ENCODE data around the gene ARAP1. TPM values are rescaled to one million over a fixed set of nuclear protein-coding genes. Genes with fewer than 3 reads are reported as not detected.

The ARAP1 gene
- total and polyA plus RNA-seq, 2 of the 8 experiments (the other 6 are each of a cell fraction or from before 2014, with no cell fraction given): 25.7 to 61.6 TPM

DNA sequence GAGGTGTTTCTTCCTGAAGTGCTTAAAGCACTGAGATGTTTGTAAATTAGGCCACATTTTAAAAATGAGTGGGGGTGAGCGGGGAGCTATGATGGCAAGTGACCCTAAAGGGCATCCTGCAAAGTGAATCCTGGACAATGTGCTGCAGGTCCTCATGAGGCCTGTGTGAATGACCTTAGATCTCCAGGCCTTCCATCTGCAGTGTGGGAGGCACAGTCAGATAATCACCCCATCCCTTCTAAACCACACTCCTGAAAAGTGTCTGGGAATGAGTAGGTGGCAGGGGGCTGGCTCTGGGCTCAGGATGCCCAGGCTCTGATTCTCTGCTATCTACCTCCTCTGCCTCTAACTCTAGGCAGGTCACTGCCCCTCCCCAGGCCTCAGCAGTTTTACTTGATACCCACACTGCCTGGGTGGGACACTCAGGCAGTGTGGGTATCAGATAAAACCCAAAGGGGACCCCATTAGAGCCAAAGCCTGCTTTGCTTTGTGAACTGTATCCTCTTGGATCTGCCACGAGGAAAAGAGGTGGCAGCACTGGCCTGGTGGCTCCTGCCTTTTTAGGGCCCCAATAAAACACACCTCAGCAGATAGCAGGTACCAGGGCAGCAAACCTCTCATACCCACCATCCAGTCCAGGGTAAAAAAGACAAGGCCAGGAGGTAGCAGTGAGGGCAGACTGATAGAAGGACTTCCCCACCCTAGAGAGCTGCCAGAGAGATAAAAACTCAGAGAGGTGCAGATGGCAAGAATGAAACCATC is 31.1 kb upstream of the ARAP1 start:
- peak overlapping the region in 1 of 2 experiments; percentile 88; a peak in 1 of 4 replicates for H3K4me2 ChIP-seq (ENCODE audit: insufficient read depth in 1 of 2, low read depth in 2 of 2, low read length in 2 of 2)
- TF ChIP-seq TCF12 (IDR thresholded peaks at IDR 0.05; ENCODE audit: low read depth, low read length) (no peak), SIN3A (conservative IDR thresholded peaks at IDR 0.05 in 1 of 2, IDR thresholded peaks at IDR 0.05 in 1 of 2; ENCODE audit: low read depth in 1 of 2, low read length in 2 of 2) (no peak)
- TF ChIP-seq, protein P1, sequence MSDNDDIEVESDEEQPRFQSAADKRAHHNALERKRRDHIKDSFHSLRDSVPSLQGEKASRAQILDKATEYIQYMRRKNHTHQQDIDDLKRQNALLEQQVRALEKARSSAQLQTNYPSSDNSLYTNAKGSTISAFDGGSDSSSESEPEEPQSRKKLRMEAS (IDR thresholded peaks at IDR 0.05): no peak
- TF ChIP-seq, protein P2, sequence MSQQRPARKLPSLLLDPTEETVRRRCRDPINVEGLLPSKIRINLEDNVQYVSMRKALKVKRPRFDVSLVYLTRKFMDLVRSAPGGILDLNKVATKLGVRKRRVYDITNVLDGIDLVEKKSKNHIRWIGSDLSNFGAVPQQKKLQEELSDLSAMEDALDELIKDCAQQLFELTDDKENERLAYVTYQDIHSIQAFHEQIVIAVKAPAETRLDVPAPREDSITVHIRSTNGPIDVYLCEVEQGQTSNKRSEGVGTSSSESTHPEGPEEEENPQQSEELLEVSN (IDR thresholded peaks at IDR 0.05): no peak

More for the DNA sequence above, 31.1 kb upstream of the ARAP1 start:
- 73% methylated on average over 2 of the region's 2 CpGs; no CpG with 5 or more reads in 1 of the 2 experiments for WGBS, 2 experiments (ENCODE audit: extremely low coverage in 1 of 2, insufficient coverage in 1 of 2, insufficient read length in 1 of 2, insufficient replicate concordance in 2 of 2, low coverage in 1 of 2, low lambda C conversion rate in 2 of 2, missing lambda C conversion rate in 1 of 2)
- Histone ChIP-seq H3K23me2 (ENCODE audit: low read depth, low read length) (peaks cover 11% of the 10 kb centered on the region), H4K91ac (replicated peaks; ENCODE audit: insufficient read length, low read length) (no peak overlapping the region), H2BK120ac (replicated peaks; ENCODE audit: low read depth, low read length) (no peak overlapping the region), H2AK5ac (ENCODE audit: low read depth, low read length) (no peak overlapping the region), H3K56ac (replicated peaks; ENCODE audit: insufficient read length, low read depth, low read length) (no peak overlapping the region), H4K20me1 (replicated peaks in 1 of 2; ENCODE audit: control insufficient read depth in 1 of 2, insufficient read depth in 2 of 2, low read length in 2 of 2) (peaks cover 1 to 3% of the 10 kb centered on the region in 2 experiments), H2AFZ (ENCODE audit: low read length) (no peak overlapping the region), H2BK5ac (ENCODE audit: low read depth, low read length) (no peak overlapping the region; the same call in 1 of the 2 replicates), H2BK15ac (ENCODE audit: low read length) (peak overlapping the region; percentile 83; the same call in 1 of the 2 replicates), H3K79me1 (ENCODE audit: low read depth, low read length) (peaks cover 9% of the 10 kb centered on the region), H4K8ac (ENCODE audit: extremely low read depth, insufficient read depth, low read length) (no peak overlapping the region), H3K4me1 (replicated peaks in 1 of 4; ENCODE audit: control insufficient read depth in 3 of 4, insufficient read depth in 4 of 4, low read length in 3 of 4) (peaks cover 5 to 24% (median 13%) of the 10 kb centered on the region in 4 experiments), H3K4ac (replicated peaks; ENCODE audit: insufficient read length, low read depth, low read length) (no peak overlapping the region), H3K18ac (ENCODE audit: extremely low read depth, low read length) (no peak overlapping the region), H3K27me3 (replicated peaks in 1 of 4; ENCODE audit: control insufficient read depth in 3 of 4, extremely low read depth in 1 of 4, insufficient read depth in 3 of 4, low read length in 3 of 4) (peaks cover 0 to 12% (median 6%) of the 10 kb centered on the region in 4 experiments; a peak in 3 of 7 replicates), H2BK12ac (ENCODE audit: low read depth, low read length) (0 out of 2 replicates have a peak overlapping the region, but pooled peaks have one; percentile 17), H2BK20ac (ENCODE audit: low read length) (0 out of 2 replicates have a peak overlapping the region, but pooled peaks have one; percentile 13), H3K27ac (ENCODE audit: low read depth, low read length) (no peak overlapping the region), H3K9ac (replicated peaks in 1 of 4; ENCODE audit: extremely low read depth in 1 of 4, low read depth in 3 of 4, low read length in 3 of 4) (no peak overlapping the region), H3K4me3 (ENCODE audit: extremely low read depth in 1 of 4, insufficient read depth in 2 of 4, low read depth in 3 of 4, low read length in 4 of 4) (no peak overlapping the region), H3K79me2 (ENCODE audit: control insufficient read depth in 1 of 2, insufficient read depth in 2 of 2, low read length in 2 of 2) (no peaks in the 10 kb centered on the region), H4K5ac (ENCODE audit: insufficient read length, low read depth, low read length) (no peak overlapping the region), H3K36me3 (ENCODE audit: control insufficient read depth in 2 of 4, insufficient read depth in 4 of 4, low read length in 3 of 4) (no peaks in the 10 kb centered on the region), H3K9me3 (ENCODE audit: insufficient read depth in 2 of 2, low read depth in 1 of 2, low read length in 1 of 2) (no peaks in the 10 kb centered on the region), H3K23ac (ENCODE audit: insufficient read length) (no peak overlapping the region), H3K14ac (ENCODE audit: insufficient read length) (no peak overlapping the region)
- DNase-seq (ENCODE audit: low read depth in 1 of 2, low spot score in 2 of 2) (no peak), FAIRE-seq (no peak)
- ChIA-PET CTCF (ENCODE audit: partially characterized antibody) (interaction anchor here (0.8 to 2.4 kb wide), 16 partner anchors 10 to 456 kb away, joined by 3 to 33 read pairs (median 4); partner anchors contain the start of genes ARAP1 and STARD10), POLR2A (ENCODE audit: partially characterized antibody) (interaction anchor here (0.8 to 1.8 kb wide), 5 partner anchors 10 to 24 kb away, joined by 3 to 8 read pairs (median 4); partner anchors contain the start of gene STARD10)

Measured in H1 (cell line).